Stimulated activated CD4-positive, alpha-beta T cell treated with anti-CD3 and anti-CD28 coated beads, Interleukin-15, amount 100 ng/mL, for 24 hours (primary cell): ENCODE results near the gene TMC2.
"Not testable (repeated sequence)": the region's sequence is repeated elsewhere in the genome, so short reads cannot be mapped to it uniquely, and the experiment has no call there.

Experiments
- DNase-seq: peaks from one replicate; pipeline ENCODE4 v3.0.0-alpha.2; 2020

The TMC2 gene, protein sequence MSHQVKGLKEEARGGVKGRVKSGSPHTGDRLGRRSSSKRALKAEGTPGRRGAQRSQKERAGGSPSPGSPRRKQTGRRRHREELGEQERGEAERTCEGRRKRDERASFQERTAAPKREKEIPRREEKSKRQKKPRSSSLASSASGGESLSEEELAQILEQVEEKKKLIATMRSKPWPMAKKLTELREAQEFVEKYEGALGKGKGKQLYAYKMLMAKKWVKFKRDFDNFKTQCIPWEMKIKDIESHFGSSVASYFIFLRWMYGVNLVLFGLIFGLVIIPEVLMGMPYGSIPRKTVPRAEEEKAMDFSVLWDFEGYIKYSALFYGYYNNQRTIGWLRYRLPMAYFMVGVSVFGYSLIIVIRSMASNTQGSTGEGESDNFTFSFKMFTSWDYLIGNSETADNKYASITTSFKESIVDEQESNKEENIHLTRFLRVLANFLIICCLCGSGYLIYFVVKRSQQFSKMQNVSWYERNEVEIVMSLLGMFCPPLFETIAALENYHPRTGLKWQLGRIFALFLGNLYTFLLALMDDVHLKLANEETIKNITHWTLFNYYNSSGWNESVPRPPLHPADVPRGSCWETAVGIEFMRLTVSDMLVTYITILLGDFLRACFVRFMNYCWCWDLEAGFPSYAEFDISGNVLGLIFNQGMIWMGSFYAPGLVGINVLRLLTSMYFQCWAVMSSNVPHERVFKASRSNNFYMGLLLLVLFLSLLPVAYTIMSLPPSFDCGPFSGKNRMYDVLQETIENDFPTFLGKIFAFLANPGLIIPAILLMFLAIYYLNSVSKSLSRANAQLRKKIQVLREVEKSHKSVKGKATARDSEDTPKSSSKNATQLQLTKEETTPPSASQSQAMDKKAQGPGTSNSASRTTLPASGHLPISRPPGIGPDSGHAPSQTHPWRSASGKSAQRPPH

DNA sequence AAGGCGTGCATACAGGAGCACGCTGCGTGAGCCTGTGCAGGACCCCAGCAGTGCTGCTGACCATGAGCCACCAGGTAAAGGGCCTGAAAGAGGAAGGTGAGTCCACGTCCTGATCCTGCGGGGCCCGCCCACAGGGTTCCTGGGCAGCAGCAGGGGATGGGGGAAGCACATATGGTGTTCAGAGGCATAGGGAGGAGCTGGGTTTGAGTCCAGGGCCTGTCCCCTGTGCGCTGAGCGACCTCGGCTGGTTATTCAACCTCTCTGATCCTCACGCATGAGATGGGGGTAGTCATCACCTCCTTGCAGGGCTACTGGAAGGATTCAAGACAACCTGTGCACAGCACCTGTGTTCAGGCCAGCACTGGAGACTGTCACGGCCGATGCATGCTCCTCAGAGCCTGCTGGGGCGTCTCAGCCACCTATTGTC lies at the start of gene TMC2:
Gene TMC2 (plus strand): TSS at position 14 of the 427 bp plus-strand sequence. CDS start 49 bp downstream, at position 63.
- DNase-seq, result no peak

DNA sequence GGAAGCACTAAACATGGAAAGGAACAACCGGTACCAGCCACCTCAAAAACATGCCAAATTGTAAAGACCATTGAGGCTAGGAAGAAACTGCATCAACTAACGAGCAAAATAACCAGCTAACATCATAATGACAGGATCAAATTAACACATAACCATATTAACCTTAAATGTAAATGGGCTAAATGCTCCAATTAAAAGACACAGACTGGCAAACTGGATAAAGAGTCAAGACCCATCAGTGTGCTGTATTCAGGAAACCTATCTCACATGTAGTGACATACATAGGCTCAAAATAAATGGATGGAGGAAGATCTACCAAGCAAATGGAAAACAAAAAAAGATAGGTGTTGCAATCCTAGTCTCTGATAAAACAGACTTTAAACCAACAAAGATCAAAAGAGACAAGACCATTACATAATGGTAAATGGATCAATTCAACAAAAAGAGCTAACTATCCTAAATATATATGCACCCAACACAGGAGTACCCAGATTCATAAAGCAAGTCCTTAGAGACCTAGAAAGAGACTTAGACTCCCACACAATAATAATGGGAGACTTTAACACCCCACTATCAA lies 33.5 kb upstream of the TMC2 start:
- DNase-seq, result not testable (repeated sequence)

DNA sequence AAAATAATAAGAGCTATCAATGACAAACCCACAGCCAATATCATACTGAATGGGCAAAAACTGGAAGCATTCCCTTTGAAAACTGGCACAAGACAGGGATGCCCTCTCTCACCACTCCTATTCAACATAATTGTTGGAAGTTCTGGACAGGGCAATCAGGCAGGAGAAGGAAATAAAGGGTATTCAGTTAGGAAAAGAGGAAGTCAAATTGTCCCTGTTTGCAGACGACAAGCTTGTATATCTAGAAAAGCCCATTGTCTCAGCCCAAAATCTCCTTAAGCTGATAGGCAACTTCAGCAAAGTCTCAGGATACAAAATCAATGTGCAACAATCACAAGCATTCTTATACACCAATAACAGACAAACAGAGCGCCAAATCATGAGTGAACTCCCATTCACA lies 31.6 kb upstream of the TMC2 start:
- not testable (repeated sequence) for DNase-seq

DNA sequence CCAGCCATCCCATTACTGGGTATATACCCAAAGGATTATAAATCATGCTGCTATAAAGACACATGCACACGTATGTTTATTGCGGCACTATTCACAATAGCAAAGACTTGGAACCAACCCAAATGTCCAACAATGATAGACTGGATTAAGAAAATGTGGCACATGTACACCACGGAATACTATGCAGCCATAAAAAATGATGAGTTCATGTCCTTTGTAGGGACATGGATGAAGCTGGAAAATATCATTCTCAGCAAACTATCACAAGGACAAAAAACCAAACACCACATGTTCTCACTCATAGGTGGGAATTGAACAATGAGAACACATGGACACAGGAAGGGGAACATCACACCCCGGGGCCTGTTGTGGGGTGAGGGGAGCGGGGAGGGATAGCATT lies 29.9 kb upstream of the TMC2 start:
- not testable (repeated sequence) for DNase-seq

DNA sequence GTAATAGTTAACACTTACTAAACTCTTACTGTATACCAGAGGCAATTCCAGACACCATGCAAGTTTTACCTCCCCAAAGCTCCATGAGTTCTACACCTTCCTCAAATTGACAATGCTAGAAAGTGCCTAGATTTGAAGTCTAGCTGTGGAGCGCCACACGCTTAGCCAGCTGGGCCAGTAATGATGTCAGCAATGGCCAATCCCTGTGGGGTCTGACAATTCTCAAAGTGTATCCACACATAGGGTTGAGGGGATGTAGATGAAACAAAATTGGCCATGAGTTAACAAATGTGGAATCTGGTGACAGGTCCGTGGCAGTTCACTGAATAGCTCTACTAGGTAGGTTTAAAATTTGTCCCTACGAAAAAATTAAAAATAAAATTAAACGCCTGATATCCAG lies 28.9 kb upstream of the TMC2 start:
- no peak for DNase-seq

DNA sequence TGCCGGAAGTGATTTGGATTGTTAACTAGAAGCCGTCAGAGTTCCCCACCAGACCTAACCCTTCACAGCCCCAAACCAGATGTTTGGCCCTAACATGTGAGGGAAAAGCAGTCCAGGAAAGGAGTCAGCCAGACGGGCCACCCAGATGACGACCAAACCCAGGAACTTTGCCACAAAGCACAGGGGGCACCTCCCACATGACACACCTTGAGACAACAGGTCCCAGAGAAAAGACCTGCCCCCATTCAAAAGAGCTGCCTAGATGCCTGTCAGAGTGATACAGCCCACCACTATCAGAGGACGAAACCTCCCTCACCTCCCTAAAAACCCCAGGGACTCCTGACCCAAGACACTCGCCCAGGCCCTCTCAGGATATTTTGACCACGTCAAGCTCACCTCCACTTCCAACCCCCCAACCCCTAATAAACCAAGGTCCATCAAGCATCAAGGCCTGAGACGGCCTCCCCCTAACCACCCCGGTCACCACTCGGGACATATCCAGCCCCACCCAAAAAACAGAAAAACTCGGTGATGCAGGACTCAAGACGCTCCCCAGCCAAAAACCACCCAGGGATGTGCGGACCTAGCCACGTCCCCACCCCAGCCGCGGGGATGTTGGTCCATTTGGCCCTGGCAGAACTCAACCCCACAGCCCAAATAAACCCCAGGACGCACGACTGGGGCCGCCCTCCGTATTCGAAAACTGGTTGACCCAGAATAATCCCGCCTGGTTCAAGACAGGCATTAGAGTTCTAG lies 28.3 kb upstream of the TMC2 start:
- DNase-seq, result no peak

DNA sequence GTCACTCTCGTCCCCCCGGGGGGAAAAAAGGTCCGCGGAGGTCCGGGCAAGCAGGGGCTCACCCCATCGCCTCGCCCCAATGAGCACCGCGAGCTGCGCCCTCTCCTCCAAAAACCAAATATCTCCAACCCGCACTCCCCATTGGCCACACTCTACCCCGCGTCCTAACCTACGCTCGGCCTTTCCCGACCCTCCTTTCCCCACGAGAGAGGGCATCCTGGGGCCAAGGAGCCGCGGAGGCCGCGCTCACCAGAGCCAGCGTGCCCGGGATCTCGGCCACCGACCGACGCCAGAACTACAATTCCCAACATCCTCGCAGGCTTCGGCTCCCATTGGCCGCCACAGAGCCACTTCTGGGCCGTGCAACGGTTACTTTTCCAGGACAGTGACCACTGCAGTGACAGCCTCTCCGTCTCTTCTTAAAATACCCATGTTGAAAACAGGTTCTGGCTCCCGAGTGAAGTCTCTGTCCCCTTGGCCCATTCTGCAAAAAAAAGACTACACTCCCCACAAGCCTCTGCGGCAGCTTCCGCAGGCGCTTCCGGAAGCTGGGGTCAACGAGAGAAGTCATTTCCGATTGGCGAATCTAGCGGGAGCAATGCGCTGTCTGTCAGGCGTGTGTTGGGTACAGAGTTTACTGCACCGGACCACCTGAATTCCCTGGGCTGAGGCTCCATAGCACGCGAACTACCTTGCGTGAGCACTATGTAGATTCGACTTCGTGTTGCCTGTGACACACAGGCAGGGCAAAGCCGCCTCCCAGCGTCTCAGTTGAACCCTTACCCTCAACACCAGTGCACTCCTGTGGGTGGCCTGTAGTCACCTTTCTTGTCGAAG lies 27.5 kb upstream of the TMC2 start, which contains the start of gene ZNF343:
Gene ZNF343 (minus strand): TSS at position 285 of the 837 bp plus-strand sequence. CDS start 15,020 bp downstream, outside the sequence.
- peak; percentile 83 for DNase-seq

DNA sequence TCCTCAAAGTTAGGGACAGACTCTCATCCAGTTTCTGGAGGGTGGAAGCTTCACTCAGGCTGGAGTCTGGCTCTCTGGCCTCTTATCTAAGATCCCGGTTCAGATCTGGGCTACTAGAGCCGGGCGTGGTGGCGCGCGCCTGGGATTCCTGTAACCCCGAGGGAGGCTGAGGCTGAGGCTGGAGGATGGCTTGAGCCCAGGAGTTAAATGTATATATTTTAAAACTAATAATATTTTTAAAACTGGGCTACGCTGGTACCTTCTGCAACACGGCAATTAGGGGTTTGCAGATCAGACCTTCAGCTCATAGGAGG lies 26.9 kb upstream of the TMC2 start:
- no peak for DNase-seq

DNA sequence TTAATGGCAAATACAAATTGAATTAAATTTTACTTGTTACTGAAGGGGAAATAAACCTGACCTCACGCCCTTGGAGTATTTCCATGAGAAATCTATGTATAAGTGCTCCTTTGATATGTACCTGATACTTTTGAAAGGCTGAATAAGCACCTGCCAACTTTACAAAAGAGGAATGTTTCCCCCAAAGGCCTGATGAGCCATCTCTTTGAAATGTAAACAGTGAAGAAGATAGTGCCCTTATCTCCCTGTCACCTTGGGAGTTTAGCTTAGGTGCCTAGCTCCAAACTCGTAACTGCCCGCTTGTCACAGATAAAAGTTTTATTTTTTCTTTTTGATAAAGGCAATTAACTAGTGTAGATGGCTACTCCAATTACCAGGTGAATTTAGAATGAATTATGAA lies 26.6 kb upstream of the TMC2 start:
- DNase-seq, result no peak

DNA sequence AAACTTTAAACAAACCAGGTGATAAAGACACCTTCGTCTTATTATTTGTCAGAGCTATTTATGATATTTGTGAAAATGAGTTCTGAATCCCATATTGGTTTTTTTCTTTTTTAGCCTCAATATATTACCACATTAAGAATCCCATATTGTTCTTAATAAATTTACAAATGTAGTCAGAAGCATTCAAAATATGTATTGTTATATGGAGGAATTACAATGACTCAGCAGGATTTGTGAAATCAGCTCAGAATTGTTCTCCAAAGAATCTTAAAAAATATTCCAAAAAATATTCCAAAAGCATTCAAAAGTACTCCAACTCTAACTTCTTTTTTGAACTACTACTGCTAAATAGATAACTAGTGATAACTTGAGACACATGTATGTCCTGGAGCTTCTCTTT lies 21.2 kb upstream of the TMC2 start:
- no peak for DNase-seq

DNA sequence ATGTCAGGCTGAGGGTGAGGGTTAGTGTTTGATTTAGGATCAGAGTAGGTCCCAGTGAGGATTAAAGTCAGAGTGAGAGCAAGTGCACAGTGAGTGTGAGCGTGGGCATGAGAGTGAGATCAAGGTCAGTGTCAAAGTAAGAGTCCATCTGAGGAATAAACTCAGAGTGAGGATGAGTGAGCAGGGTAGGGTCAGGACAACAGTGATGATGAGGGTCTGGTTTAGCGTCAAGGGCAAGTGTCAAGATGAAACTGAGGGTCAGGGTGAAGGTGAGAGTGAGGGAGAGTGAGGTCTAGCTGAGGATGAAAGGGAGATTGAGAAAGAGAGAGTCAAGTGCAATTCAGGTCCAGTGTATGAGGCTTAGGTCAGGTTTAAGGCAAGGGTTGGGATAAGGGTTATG lies 20.0 kb upstream of the TMC2 start:
- DNase-seq, result no peak

DNA sequence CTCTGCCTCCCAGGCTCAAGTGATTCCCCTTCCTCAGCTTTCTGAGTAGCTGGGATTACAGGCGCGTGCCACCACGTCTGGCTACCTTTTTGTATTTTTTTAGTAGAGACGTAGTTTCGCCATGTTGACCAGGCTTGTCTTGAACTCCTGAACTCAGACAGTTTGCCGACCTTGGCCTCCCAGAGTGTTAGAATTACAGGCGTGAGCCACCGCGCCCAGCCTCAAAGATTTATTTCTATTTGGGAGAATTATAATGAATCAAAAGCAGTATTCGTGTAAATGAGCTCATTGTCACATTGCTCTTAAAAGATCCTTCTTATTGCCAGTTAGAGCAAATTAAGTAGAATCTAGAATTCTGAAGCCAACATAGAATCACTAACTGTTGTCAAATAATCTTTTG lies 18.3 kb upstream of the TMC2 start:
- DNase-seq, result no peak

DNA sequence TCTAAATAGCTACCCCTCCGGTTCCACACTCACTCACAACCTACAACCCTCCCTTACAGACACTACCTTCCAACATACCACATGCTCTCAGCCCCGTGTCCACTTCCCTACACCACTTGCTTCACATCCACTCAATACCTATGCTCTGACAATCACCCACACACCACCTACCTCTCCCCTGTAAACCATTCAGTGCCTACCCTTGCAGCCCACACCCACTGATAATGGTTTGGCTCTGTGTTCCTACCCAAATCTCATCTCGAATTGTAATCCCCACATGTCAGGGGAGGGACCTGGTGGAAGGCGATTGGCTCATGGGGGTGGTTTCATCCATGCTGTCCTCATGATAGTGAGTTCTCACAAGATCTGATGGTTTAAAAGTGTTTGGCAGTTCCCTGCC lies 17.8 kb upstream of the TMC2 start:
- DNase-seq, result no peak

DNA sequence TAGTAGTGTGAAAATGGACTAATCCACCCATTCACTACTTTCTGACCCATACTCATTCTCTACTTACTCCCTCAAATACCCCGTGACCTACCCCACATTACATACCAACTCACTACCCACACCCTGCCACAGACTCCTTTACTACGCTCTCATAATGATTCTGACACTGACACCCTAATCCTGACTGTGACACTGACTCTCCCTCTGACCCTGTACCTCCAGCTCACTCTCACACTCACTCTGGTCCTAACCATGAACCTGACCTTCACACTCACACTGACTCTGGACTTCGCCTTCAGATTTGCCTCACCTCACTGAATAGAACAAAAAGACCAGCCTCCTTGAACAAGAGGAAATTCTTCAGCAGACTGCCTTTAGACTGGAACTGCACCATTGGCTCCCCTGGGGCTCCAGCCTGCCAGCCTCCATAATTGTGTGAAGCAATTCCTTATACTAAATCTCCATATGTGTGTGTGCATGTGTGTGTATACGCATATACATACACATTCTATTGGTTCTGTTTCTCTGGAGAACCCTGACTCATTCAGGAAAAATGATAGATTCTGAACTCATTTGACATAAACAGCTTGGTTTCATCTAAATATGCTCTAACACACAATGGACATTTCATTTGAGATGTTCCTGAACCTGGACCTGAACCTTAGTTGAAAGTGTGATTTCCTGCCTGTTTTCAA lies 17.1 kb upstream of the TMC2 start:
- DNase-seq, result no peak

DNA sequence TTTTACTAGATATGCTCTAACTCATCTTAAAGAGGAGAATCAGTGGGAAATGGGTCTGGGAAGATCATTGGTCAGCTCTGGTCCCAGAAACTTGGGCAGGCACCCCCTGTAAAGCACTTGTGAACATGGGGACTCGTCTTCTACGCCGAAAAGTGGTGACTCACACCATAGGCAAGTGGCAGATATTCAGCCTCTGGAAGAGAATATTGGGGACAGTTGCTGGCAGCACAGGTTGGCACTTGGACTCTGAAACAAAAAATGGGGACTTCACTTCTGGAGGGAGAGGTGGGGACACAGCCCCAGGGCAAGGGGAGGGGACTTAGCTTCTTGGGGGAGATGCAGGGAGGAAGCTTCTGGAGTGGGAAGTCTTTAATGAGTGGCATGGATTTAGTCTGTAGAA lies 15.8 kb upstream of the TMC2 start:
- no peak for DNase-seq

DNA sequence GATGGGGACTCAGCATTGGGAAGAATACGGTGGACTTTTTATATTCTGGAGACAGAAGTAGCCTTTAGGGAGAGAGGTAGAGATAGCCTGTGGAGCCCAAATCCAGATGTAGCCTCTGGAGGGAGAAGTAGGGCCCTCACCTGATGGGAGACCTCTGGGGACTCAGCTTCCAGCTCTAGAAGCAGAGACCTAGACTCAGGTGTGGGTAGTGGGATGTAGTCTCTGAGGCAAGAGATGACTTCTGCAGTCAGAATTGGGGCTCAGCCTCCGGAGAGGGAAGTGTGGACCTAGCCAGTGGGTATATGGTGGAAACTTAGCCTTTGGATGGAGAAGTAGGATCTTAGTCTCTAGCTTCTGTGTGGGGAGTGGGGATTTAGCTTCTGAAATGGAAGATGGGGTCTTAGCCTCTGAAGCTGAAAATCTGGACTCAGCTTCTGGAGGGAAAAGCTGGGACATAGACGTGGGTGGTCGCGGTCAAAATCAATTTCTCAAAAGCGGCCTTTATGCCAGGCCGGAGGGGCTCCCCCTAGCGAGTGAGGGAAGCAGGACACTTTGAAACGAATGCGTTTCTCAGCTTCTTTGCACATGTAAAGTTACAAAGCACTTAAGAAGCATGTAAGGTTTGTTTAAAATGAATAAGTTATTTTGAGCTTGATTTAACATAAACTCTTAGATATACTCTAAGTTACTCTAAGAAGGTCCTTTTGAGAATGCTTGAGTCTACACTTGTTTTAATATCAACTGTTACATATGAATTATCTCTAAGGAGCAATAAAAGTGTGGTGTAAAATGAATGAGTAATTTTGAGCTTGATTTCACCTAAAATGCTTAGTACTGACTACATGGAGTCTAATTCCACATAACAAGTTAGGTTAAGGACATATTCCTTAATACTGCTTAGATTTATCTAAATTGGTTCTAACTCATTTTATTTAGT lies 14.7 kb upstream of the TMC2 start:
- peak; percentile 70 for DNase-seq

DNA sequence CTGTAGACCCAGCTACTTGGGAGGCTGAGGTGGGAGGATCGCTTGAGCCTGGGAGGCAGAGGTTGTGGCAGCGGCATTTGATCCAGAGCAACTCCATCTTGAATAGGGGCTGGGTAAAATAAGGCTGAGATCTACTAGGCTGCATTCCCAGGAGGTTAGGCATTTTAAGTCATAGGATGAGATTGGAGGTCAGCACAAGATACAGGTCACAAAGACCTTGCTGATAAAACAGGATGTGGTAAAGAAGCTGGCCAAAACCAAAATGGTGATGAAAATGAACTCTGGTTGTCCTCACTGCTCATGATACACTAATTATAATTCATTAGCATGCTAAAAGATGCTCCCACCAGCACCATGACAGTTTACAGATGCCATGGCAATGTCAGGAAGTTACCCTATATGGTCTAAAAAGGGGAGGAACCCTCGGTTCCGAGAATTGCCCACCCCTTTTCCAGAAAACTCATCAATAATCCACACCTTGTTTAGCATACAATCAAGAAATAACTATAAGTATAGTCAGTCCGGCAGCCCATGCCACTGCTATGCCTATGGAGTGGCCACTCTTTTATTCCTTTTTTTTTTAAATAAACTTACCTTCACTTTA lies 13.4 kb upstream of the TMC2 start:
- not testable (repeated sequence) for DNase-seq

DNA sequence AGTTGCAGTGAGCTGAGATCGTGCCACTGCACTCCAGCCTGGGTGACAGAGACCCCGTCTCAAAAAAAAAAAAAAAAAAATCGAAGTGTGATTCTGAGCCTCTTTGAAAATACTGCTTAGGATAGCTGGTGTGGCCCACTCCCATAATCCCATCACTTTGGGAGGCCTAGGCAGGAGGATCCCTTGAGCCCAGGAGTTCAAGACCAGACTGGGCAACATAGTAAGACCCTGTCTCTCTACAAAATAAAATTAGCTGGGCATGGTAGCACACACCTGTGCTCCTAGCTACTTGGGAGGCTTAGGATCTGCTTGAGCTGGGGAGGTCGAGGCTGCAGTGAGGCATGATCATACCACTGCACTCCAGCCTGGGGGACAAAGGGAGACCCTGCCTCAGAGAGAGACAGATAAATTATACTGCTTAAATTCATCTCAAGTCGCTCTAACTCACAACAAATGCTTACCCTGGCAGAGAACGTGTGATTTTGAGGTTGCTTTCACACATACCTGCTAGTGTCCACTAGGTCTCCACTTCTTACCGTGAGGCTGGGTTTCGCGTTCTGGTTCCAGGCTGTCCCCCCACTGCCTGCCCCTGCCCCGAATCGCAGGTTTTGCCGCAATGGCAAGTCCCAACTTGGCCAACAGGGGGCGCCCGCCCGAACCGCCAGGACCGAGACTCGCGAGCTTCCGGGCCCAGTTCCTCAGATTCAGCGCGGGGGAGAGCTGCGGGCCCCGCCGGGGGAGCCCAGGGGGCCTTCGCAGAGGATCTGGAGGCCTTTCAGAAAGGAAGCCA lies 12.3 kb upstream of the TMC2 start:
- peak; percentile 94 for DNase-seq
